Ectodermal cell (in vitro differentiated cells): ENCODE measurements around the gene SS18L1.

Experiments used
- H3K27ac ChIP-seq: 2 replicates; pipeline ENCODE4 v1.7.0; 2013; ENCODE audit warnings: mild to moderate bottlenecking, low read depth, low read length; ENCODE audit not compliant: insufficient read depth, poor library complexity, severe bottlenecking
- H3K27me3 ChIP-seq: 2 replicates; pipeline ENCODE4 v1.7.0; 2013; ENCODE audit warnings: mild to moderate bottlenecking, low read length; ENCODE audit not compliant: insufficient read depth, control insufficient read depth, poor library complexity, severe bottlenecking
- H3K36me3 ChIP-seq: one replicate; pipeline ENCODE4 v1.7.0; 2013; ENCODE audit warnings: low read length; ENCODE audit not compliant: control insufficient read depth, insufficient read depth
- H3K4me1 ChIP-seq: one replicate; pipeline ENCODE4 v1.7.0; 2013; ENCODE audit warnings: low read length; ENCODE audit not compliant: control insufficient read depth, insufficient read depth
- H3K4me3 ChIP-seq: 2 replicates; pipeline ENCODE4 v1.7.0; 2013; ENCODE audit warnings: low read depth, low read length, control low read depth; ENCODE audit not compliant: insufficient read depth
- H3K9me3 ChIP-seq: 2 replicates; pipeline ENCODE4 v1.7.0; 2013; ENCODE audit warnings: mild to moderate bottlenecking, low read length, moderate library complexity; ENCODE audit not compliant: control insufficient read depth
- WGBS, 2 experiments: methylation state at CpG; one replicate each; pipeline ENCODE4 v1.1.7; 2013; ENCODE audit warnings: missing lambda C conversion rate in 2 of 2; 5-methylcytosine and 5-hydroxymethylcytosine counted together

Gene SS18L1

GRCh38 chr20:62196286-62196685 is 52.7 kb downstream of the SS18L1 start:
- WGBS, 2 experiments, result 93 to 94% methylated on average over 10 of the region's 10 CpGs
- no peaks in the 10 kb centered on the region for H3K4me1 ChIP-seq
- H3K27me3 ChIP-seq, result no peaks in the 10 kb centered on the region
- no peak overlapping the region for H3K27ac ChIP-seq
- H3K4me3 ChIP-seq, result no peak overlapping the region
- H3K36me3 ChIP-seq, result peaks cover 13% of the 10 kb centered on the region
- H3K9me3 ChIP-seq, result no peaks in the 10 kb centered on the region

GRCh38 chr20:62197311-62197710 is 53.7 kb downstream of the SS18L1 start:
- H3K27ac ChIP-seq, result no peak overlapping the region
- H3K36me3 ChIP-seq, result peaks cover 13% of the 10 kb centered on the region
- no peaks in the 10 kb centered on the region for H3K27me3 ChIP-seq
- H3K9me3 ChIP-seq, result no peaks in the 10 kb centered on the region
- no peaks in the 10 kb centered on the region for H3K4me1 ChIP-seq
- no peak overlapping the region for H3K4me3 ChIP-seq
- WGBS, 2 experiments, result 92% methylated on average over 8 to 9 of the region's 9 CpGs

- Histone ChIP-seq H3K9me3 (no peaks in the 10 kb centered on the region), H3K4me1 (no peaks in the 10 kb centered on the region), H3K27me3 (no peaks in the 10 kb centered on the region), H3K36me3 (peaks cover 13% of the 10 kb centered on the region), H3K4me3 (no peak overlapping the region), H3K27ac (no peak overlapping the region)
- WGBS, 2 experiments, result 95 to 96% methylated on average over 18 of the region's 18 CpGs
Observed at GRCh38 chr20:62197801-62198200, 54.2 kb downstream of the SS18L1 start.

- 96 to 97% methylated on average over 17 of the region's 17 CpGs for WGBS, 2 experiments
- H3K27me3 ChIP-seq, result no peaks in the 10 kb centered on the region
- H3K9me3 ChIP-seq, result no peaks in the 10 kb centered on the region
- H3K4me1 ChIP-seq, result no peaks in the 10 kb centered on the region
- H3K36me3 ChIP-seq, result peaks cover 13% of the 10 kb centered on the region
- H3K4me3 ChIP-seq, result no peak overlapping the region
- no peak overlapping the region for H3K27ac ChIP-seq
Observed at GRCh38 chr20:62198496-62198895, 54.9 kb downstream of the SS18L1 start.

GRCh38 chr20:62198931-62199330 is 55.4 kb downstream of the SS18L1 start:
- Histone ChIP-seq H3K36me3 (peaks cover 13% of the 10 kb centered on the region), H3K27me3 (no peaks in the 10 kb centered on the region), H3K27ac (no peak overlapping the region), H3K4me3 (no peak overlapping the region), H3K4me1 (no peaks in the 10 kb centered on the region), H3K9me3 (no peaks in the 10 kb centered on the region)
- WGBS, 2 experiments, result 96 to 97% methylated on average over 18 of the region's 18 CpGs

- Histone ChIP-seq H3K4me1 (no peaks in the 10 kb centered on the region), H3K36me3 (peaks cover 13% of the 10 kb centered on the region), H3K4me3 (no peak overlapping the region), H3K27me3 (no peaks in the 10 kb centered on the region), H3K27ac (no peak overlapping the region), H3K9me3 (no peaks in the 10 kb centered on the region)
- 95% methylated on average over 38 of the region's 38 CpGs for WGBS, 2 experiments
Observed at GRCh38 chr20:62200491-62201172, 57.1 kb downstream of the SS18L1 start.

GRCh38 chr20:62201173-62202082 is 57.9 kb downstream of the SS18L1 start:
- Histone ChIP-seq H3K9me3 (no peaks in the 10 kb centered on the region), H3K36me3 (peaks cover 13% of the 10 kb centered on the region), H3K27ac (no peak overlapping the region), H3K27me3 (no peaks in the 10 kb centered on the region), H3K4me3 (no peak overlapping the region), H3K4me1 (no peaks in the 10 kb centered on the region)
- WGBS, 2 experiments, result 94 to 95% methylated on average over 38 of the region's 38 CpGs

- Histone ChIP-seq H3K4me3 (no peak overlapping the region), H3K27ac (no peak overlapping the region), H3K4me1 (no peaks in the 10 kb centered on the region), H3K36me3 (peaks cover 13% of the 10 kb centered on the region), H3K9me3 (no peaks in the 10 kb centered on the region), H3K27me3 (no peaks in the 10 kb centered on the region)
- 78 to 81% methylated on average over 5 of the region's 5 CpGs for WGBS, 2 experiments
Observed at GRCh38 chr20:62202083-62202395, 58.5 kb downstream of the SS18L1 start.

- 90 to 92% methylated on average over 23 of the region's 23 CpGs for whole genome bisulfite sequencing, 2 experiments
- Histone ChIP-seq H3K9me3 (no peaks in the 10 kb centered on the region), H3K4me1 (no peaks in the 10 kb centered on the region), H3K36me3 (peaks cover 13% of the 10 kb centered on the region), H3K27me3 (no peaks in the 10 kb centered on the region), H3K4me3 (no peak overlapping the region), H3K27ac (no peak overlapping the region)
Observed at GRCh38 chr20:62202676-62203377, 59.3 kb downstream of the SS18L1 start.
